ENCODE data around the gene ACOXL.

Gene ACOXL

DNA sequence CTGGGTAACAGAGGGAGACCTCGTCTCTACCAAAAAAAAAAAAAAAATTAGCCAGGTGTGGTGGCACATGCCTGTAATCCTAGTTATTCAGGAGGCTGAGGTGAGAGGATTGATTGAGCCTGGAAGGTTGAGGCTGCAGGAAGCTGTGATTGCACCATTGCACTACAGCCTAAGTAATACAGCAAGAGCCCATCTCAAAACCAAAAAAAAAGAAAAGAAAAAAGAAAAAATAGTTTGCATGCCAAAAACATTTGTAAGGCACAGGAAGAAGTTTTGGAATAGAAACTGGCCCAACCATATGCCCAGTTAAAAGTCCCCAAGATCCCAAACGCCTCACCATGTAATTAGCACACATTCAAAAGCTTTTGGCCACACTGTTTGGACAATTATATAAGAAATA is 13.4 kb upstream of the ACOXL start:
- no peak for DNase-seq

DNA sequence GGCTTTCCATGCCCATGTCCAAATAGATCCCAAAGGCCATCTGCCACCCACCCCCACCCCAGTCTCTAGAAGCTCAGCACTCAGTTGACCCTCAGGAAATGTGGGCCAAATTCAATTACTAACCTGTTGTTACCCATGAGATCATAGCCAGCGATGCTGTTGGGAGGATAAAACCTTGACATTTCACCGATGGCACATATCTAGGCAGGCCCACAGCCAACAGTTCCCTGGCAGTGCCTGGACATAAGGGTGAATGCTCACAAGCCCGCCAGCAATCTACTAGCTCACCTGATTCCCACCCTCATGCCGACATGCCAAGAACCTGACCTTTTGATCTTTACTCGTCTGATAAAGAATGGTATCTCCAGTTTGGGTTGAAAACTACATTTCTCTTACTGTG is 11.8 kb upstream of the ACOXL start:
- no peak for DNase-seq

- DNase-seq, result no peak
These were observed 7.6 kb upstream of the ACOXL start for GRCh38 chr2:110724820-110725219.

DNA sequence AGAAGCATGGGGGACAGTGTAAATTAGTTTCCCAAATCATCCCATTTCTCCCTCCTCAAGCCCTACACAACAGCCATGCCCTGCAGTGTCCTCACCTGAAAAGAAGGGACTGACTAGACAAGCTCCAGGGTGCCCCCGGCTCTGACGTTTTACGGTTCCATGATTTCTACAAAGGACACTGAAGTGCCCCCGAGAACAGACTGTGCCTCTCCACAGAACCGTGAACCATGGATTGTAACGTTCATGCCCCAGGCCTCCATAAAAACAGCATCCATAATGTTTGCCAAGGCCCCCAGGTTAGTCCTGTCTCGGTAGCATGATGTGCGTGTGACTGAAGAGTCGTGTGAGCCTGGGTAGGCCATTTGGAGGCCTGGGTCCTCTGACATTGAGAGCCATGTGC is 7.0 kb upstream of the ACOXL start:
- no peak for DNase-seq

GRCh38 chr2:110725859-110726258 is 6.5 kb upstream of the ACOXL start:
- DNase-seq, result no peak

GRCh38 chr2:110726285-110726684 is 6.1 kb upstream of the ACOXL start:
- no peak for DNase-seq

GRCh38 chr2:110727923-110728322 is 4.5 kb upstream of the ACOXL start:
- no peak for DNase-seq

DNA sequence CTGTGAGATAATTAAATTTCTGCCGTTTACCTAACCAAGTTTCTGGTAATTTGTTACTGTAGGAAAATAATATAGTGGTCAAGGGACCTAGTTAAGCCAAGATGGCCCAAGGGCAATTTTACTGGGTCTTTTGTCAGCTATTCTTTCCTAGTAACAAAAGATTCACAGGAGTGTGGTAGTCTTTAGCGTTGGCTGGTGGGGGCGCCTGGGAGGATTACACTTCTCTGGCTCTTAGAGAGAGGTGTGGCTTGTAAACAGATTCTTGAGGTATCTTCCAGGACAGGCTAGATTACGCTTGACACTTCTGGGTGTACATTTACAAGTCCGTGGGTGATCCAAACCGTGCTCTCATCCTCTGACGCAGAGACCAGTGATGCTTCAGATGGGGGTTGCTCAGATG is 3.3 kb upstream of the ACOXL start:
- no peak for DNase-seq

- DNase-seq, result no peak
These were observed 1.3 kb upstream of the ACOXL start for GRCh38 chr2:110731064-110731463.

GRCh38 chr2:110735366-110735765 is 3.0 kb downstream of the ACOXL start:
- DNase-seq, result no peak

DNA sequence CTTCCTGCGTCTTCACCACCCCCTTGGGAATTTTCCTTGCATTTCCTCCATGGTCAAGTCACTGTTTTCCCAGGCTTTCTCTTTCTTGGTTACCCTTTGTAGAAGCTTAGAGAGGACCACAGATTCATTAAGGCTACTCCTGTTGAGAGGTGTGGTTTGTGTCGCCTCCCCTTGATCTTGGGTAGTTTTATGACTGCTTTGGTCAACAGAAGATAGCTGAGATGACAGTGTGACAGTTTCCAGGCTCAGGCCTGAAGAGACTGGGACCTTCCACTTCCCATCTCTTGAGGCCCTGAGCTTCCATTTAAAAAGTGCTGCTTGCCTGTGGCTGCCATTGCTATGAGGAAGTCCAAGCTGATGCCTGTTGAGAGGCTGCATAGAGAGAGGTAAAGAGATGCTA is 5.4 kb downstream of the ACOXL start:
- no peak for DNase-seq

DNA sequence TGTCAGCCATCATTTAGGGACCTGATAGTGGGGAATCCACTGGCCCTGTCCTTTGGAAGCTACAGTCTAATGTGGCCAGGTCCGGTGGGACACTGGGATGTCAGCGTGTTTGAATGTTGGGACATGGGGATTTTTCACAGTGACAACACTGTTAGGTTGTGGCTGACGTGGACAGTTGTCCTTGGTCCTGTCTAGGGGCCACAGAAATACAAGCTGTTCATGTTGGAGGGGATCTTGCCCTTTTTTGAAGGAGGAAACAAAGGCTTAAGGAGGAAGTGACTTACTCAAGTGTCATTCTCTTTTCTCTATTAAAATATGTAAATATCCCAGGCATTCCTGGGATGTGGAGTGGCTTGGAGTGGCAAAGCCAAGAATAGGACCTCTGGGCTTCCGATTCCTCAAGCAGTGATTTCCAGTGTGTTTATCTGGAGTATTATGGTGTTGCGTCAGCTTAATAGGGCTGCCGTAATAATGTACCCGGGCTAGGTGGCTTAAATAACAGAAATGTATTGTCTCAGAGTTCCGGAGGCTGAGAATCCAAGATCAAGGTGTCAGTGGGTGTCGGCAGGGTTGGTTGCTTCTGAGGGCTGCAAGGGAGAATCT is 8.5 kb downstream of the ACOXL start:
- no peak for DNase-seq

- no peak for DNase-seq
These were observed 9.2 kb downstream of the ACOXL start for GRCh38 chr2:110741491-110741980.

DNA sequence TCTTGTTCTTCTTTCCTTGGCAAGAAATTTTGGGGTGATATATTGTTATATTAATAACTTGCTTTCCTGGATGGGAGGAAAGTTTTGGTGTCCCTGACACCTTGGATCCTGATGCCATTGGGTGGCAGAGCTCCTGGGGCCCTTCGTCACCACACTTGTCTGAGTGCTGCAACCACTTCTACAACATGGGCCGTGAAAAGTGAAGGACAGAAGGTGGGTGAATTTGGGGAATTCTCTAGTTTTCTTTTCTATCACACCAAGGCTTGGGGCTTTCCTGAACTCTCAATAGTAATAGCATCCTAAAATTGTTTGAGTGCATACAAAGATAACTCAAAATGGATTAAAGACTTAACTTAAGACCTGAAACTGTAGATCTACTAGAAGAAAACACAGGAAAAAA is 10.0 kb downstream of the ACOXL start:
- DNase-seq, result no peak

DNA sequence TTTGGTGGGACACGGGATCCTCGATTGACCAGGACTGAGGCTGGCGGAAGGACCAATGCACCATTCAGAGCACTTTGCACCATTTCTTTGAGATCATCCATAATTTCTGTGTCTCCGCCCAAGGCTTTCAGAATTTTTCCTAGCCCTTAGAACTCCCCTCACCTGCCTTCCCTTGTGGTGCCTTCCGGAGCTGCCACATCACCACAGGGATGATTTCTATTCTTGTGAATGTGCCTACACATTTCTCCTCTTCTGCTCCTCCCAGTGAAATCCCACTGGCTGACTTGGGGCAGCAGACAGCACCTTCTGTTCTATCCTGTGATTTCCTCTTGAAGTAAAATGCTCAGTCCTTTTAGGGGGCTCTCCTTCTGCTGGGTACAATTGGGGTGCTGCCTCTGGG is 11.2 kb downstream of the ACOXL start:
- DNase-seq, result no peak

- no peak for DNase-seq
These were observed 12.1 kb downstream of the ACOXL start for GRCh38 chr2:110744429-110744828.

DNA sequence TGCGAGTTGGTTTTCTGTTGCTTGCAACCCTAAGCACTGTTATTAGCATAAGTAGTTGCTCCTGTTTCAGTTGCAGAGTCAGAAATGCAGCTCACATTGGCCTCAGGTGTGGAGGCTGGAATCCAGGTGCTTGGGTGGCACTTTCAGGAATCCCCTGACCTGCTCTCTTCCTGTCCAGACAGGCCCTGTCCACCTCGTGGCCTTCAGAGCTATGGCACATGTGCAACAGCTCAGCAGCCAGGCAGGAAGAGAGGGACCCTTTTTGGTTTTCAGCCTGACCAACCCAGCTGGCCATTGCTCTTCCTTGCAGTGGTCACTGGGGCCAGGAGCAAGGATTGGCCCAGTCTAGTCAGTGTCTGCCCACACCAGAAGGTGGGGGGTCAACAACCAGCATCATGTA is 12.7 kb downstream of the ACOXL start:
- DNase-seq, result no peak

GRCh38 chr2:110746586-110747521 is 14.5 kb downstream of the ACOXL start:
- DNase-seq, result no peak

GRCh38 chr2:110747522-110748488 is 15.4 kb downstream of the ACOXL start:
- DNase-seq, result no peak

GRCh38 chr2:110748489-110748867 is 16.1 kb downstream of the ACOXL start:
- peak; percentile 45 for DNase-seq

GRCh38 chr2:110751642-110752041 is 19.3 kb downstream of the ACOXL start:
- no peak for DNase-seq

- no peak for DNase-seq
These were observed 20.5 kb downstream of the ACOXL start for GRCh38 chr2:110752871-110753270.

GRCh38 chr2:110755491-110756078 is 23.2 kb downstream of the ACOXL start:
- no peak for DNase-seq
